ENCODE data around the gene AGR2. TPM values are rescaled to one million over a fixed set of nuclear protein-coding genes. Genes with fewer than 3 reads are reported as not detected.

Gene AGR2
- total RNA-seq, 1 experiment from 2014 or later: 147 TPM

GRCh38 chr7:16845746-16846145 is 40.9 kb upstream of the AGR2 start:
- H3K36me3 ChIP-seq (ENCODE audit: control insufficient read depth, insufficient read depth, low read length): no peaks in the 10 kb centered on the region
- peak overlapping the region; percentile 95 for H3K27ac ChIP-seq (ENCODE audit: low read length)
- H3K4me3 ChIP-seq (ENCODE audit: low read depth in 2 of 2, low read length in 2 of 2): no peak overlapping the region
- BruUV-seq (replicated peaks): no TSS peak
- H3K27me3 ChIP-seq (ENCODE audit: control insufficient read depth, insufficient read depth, low read length): no peaks in the 10 kb centered on the region
- in situ Hi-C loops (cut with HindIII; ENCODE audit: low pct_unique_long_range_greater_than_20kb, low sequenced_read_pairs) (no loop called here), intact Hi-C loops (cut with micrococcal nuclease; ENCODE audit: unreplicated experiment) (loop anchor here (2.0 kb wide), 1 partner anchor 41 kb away; the partner anchor contains the start of gene AGR2)
- ATAC-seq (no peak), DNase-seq (ENCODE audit: low read depth, low spot score) (no peak)
- ChIA-PET POLR2A (no interaction called here), CTCF (no interaction called here)
- no peaks in the 10 kb centered on the region for H3K9me3 ChIP-seq (ENCODE audit: control insufficient read depth, insufficient read depth, low read depth, low read length)
- TF ChIP-seq REST (IDR thresholded peaks at IDR 0.05; ENCODE audit: insufficient read depth in 1 of 2, low read depth in 2 of 2, low read length in 1 of 2) (no peak), SIN3A (IDR thresholded peaks at IDR 0.05; ENCODE audit: borderline replicate concordance, insufficient read depth, low read depth, low read length) (no peak), POLR2AphosphoS5 (IDR thresholded peaks at IDR 0.05; ENCODE audit: low read depth, low read length) (no peak), CTCF (IDR thresholded peaks at IDR 0.05) (no peak), TCF7L2 (IDR thresholded peaks at IDR 0.05; ENCODE audit: low read depth, low read length) (no peak)
- H3K4me1 ChIP-seq (ENCODE audit: control insufficient read depth, insufficient read depth, low read length): peaks cover 24% of the 10 kb centered on the region

- Histone ChIP-seq H3K4me1 (ENCODE audit: control insufficient read depth, insufficient read depth, low read length) (peaks cover 9% of the 10 kb centered on the region), H3K36me3 (ENCODE audit: control insufficient read depth, insufficient read depth, low read length) (no peaks in the 10 kb centered on the region), H3K27me3 (ENCODE audit: control insufficient read depth, insufficient read depth, low read length) (no peaks in the 10 kb centered on the region), H3K4me3 (ENCODE audit: low read depth in 2 of 2, low read length in 2 of 2) (no peak overlapping the region), H3K9me3 (ENCODE audit: control insufficient read depth, insufficient read depth, low read depth, low read length) (no peaks in the 10 kb centered on the region), H3K27ac (ENCODE audit: low read length) (peak overlapping the region; percentile 62; the same call in 1 of the 2 replicates)
- intact Hi-C loops (cut with micrococcal nuclease; ENCODE audit: unreplicated experiment): no loop called here
- in situ Hi-C loops (cut with HindIII; ENCODE audit: low pct_unique_long_range_greater_than_20kb, low sequenced_read_pairs): no loop called here
- no peak for TF ChIP-seq POLR2AphosphoS5 (IDR thresholded peaks at IDR 0.05; ENCODE audit: low read depth, low read length)
- TF ChIP-seq CTCF (IDR thresholded peaks at IDR 0.05): no peak
- no peak for ATAC-seq
- no TSS peak for BruUV-seq (replicated peaks)
- ChIA-PET CTCF (no interaction called here), POLR2A (no interaction called here)
- DNase-seq (ENCODE audit: low read depth, low spot score): no peak
Observed at GRCh38 chr7:16841681-16842080, 36.9 kb upstream of the AGR2 start.

All from Panc1 (cell line).